ENCODE results near the gene TAL2.

GRCh38 chr9:105683688-105684275 is 21.5 kb downstream of the TAL2 start:
- no peak for TF ChIP-seq CTCF (IDR thresholded peaks at IDR 0.05)
- TF ChIP-seq POLR2A (IDR thresholded peaks at IDR 0.05; ENCODE audit: low read depth) = no peak
- TF ChIP-seq POLR2AphosphoS5 (IDR thresholded peaks at IDR 0.05) = no peak

Measured in esophagus muscularis mucosa (tissue), 3 donors.